Activated effector memory CD4-positive, alpha-beta T cell treated with anti-CD3 and anti-CD28 coated beads, Interleukin-2, amount 50 U/mL, for 16 hours (primary cell): ENCODE data around the gene SLC45A3.
"Not testable (repeated sequence)": the region's sequence is repeated elsewhere in the genome, so short reads cannot be mapped to it uniquely, and the experiment has no call there.

Source experiments
- DNase-seq: peaks from one replicate; pipeline ENCODE4 v3.0.0-alpha.2; 2020

SLC45A3 gene

GRCh38 chr1:205666372-205667166 lies 13.7 kb downstream of the SLC45A3 start:
- no peak for DNase-seq

DNA sequence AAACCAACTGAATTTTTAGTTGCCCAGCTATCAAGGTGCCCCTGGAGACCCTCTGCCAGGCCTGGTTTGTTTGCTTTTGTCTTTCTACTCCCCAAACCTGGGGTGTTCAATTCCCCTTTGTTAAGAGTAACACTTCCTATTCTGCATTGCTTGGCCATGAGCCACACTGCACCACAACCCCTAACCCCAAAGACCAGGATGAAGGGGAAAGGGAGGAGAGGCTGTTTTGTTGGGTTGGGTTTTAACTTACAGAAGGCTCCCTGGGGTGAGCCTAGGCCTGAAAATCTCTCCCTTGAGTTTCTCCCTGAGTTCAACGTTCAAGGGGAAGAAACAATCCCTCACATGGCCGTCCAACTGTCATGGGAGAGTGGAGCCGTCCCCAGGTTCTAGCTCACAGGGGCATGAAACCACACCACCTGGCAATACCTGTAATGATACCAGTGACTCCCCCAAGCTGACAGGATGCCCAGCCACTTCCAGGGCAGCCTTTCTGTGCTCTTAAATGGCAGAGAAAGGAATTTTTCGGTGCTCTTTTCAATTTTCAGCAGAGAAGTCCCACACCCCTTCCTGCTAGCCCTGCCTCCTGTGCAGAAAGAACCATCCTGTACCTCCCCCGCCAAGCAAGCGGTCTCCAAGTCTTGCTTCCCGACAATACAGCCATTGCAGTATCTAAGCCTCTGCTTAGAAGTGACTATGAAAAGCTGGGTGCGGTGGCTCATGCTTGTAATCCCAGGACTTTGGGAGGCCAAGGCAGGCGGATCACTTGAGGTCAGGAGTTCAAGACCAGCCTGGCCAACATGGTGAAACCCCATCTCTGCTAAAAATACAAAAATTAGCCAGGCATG lies 14.9 kb downstream of the SLC45A3 start:
- DNase-seq, result no peak

DNA sequence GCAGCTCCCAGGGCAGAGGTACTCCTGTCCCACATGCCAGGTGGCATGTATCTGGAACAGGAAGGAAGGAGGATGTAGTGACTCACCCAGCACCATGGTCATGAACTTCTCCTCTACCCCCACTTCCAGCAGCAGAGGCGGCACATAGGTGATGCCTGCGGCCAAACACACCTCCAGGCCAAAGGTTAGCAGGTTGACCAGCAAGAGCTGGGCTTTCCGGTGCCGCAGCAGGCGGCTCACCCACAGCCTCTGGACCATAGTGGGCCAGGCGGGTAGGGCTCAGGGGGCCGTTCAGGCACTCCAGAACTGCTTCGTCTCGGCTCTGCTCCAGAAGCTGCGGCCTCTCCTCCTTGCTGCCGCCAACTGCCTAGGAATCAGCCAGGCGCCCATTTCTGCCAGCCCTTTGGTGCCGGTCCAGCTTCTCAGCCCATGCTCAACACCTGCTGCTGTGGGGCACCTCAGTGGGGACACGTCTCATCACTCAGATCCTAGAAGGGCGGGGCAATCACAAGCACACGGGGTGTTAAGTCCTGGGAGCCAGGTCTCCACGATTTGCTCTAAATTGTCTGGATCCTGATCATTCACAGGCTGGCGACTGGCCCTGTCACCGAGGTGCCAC lies 15.8 kb downstream of the SLC45A3 start:
- no peak for DNase-seq

GRCh38 chr1:205663286-205663936 lies 16.9 kb downstream of the SLC45A3 start:
- DNase-seq, result no peak

DNA sequence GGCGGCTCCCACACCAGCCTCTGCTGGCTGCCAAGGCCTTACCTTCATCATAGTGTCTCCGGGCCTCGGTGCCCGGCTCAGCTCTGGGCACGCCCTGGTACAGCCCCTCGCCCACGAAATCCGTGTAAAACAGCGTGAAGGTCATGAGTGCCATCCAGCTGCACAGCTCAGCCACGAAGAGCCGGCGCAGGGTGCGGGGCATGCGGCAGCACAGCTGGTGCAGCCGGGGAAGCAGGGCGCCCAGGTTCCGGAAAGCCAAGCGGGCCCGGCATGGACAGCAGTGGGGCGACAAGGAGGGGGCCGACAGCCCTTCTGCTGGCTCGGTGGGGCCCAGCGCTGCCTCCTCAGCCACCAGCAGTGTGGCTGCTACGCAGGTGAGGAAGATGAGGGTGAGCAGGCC lies 17.5 kb downstream of the SLC45A3 start:
- no peak for DNase-seq

DNA sequence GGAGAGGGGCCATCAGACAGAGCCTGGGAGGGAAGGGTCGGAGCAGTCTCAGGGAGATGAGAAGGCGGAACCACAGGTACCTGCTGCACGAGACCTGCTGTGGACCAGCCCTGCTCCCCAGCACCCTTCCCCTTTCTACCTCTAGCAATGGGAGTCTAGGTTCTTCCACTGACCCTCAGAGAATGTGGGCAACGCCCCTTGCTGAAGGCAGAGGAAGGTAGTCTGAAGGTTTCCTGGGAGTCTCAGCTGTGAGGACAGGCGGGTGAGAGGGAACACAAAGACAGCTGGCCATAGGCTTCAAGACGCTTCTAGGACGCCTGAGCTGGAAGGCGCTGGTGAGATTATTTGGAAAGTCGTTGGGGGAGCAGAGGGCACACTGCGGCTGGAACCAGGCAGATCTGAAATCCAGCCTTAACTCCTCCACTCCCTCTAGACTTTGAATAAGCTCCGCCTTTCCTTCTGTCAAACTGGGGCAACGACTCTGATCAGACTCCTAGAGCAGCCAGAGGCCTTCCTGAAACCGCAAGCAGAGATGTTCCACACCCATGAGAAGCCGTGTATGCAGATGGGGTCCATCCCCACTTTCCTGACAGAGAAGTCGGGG lies 18.1 kb downstream of the SLC45A3 start:
- DNase-seq, result no peak

- DNase-seq, result no peak
Measured at GRCh38 chr1:205661429-205662134, 18.7 kb downstream of the SLC45A3 start.

- no peak for DNase-seq
Measured at GRCh38 chr1:205660361-205660760, 19.9 kb downstream of the SLC45A3 start.

GRCh38 chr1:205658943-205659581 lies 21.2 kb downstream of the SLC45A3 start:
- peak; percentile 90 for DNase-seq

DNA sequence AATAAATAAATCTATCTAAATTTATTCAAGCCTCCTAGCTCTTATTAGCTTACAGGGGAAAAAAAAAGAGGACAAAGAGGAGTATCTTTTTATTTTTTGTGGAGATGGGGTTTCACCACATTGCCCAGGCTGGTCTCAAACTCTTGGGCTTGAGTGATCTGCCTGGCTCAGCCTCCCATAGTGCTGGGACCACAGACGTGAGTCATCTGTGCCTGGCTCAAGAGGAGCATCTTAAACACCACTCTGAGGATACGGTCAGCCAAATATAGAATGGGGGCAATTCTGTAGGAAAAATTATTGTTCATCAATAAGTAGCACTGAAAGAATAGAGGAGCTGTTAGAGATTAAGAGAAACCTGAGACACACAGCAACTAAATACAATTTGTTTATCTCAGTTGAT lies 24.1 kb downstream of the SLC45A3 start:
- DNase-seq, result no peak

DNA sequence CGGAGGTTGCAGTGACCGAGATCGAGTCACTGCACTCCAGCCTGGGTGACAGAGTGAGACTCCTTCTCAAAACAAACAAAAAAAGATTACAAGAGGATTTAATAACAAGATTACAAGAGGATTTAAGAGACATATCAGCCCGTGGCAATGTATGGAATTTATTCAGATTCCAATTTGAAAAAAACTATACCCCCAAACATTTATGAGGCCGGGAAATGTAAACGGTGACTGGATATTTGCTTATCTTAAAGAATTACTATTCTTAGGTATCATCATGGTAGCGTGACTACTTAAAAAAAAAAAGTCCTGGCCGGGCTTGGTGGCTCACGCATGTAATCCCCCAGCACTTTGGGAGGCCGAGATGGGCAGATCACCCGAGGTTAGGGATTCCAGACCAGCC lies 27.3 kb downstream of the SLC45A3 start:
- no peak for DNase-seq

DNA sequence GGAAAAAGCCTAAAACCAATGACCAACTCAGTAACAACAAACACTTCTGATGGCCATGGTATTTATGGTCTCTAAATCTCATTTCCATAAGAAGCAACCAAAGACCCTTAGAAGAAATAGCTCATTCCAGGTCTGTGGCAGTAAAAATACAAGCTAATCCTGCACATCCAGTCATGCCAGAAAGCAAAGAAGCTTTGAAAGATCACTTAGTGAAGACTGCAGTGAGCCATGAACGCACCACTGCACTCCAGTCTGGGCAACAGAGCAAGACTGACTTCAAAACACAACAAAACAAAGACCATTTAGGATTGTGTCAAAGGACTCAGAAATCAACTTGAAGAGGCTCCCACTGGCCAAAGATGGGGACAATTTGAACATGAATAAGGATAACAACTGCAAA lies 30.1 kb downstream of the SLC45A3 start:
- no peak for DNase-seq

DNA sequence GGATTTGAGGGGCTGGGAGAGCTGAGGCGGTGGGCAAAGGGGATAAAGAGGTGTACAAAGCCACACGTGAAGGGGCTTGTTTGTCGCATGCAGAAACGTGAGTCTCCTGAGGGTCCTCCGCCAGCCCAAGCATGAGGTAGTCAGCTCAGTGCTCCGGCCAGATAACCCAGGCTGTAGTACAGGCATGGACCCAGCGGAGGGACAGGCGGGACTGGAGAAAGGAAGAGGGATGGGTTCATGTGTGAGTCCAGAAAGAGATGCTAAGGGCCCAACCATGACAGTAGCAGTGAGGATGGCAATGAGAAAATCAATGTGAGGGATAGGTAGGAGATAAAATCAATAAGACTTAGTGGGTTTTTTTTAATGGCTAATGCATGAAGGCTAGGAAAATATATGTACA lies 34.8 kb downstream of the SLC45A3 start:
- no peak for DNase-seq

- DNase-seq, result no peak
Measured at GRCh38 chr1:205642679-205643307, 37.5 kb downstream of the SLC45A3 start.

GRCh38 chr1:205639567-205639966 lies 40.7 kb downstream of the SLC45A3 start:
- DNase-seq, result no peak

DNA sequence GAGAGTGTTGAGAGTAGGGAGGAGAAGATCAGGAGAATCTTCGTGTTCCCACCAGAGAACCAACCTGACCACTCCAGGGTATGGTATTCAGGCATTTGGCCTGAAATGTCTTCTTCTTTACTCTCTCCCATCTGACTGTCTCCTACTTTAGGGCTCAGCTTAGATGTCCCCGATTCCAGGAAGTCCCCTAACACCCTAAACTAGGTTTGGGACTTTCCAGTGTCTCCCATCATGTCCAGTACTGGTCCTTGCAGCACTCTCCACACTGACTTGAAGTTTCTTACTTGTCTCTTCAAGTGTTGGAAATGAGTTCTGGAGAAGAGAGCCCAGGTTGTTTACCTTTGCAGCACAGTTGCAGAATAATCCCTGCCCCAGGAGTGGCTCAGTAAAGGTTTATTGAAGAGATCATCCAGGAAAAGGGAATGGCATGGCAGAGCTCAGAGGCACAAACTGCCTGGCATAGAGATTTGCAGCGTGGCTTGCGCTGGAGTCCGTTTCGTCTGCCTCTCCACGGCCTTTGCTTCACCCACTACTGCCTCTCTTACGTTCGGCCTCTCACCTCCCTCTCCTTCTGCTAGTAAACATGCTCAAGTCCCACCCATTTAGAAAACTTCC lies 42.3 kb downstream of the SLC45A3 start:
- no peak for DNase-seq

DNA sequence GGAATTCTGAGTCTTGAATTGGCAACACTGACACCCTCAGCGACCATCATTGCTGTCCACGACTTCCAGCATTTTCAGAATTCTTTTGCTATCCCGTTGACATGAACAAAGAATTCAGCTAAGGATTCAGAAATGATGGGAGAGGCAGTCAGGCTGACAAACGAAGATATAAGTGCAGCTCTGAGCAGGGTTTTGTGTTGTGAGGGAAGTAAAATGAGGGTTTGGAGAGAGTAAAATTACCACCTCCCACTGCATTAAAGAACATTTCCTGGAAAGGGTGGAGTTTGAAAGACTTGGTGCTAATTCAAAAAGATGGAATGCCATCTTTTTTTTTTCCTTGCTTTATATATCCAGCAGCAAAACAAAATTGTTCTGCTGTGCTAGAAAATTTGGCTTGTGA lies 43.6 kb downstream of the SLC45A3 start:
- DNase-seq, result no peak

- DNase-seq, result not testable (repeated sequence)
Measured at GRCh38 chr1:205636138-205636530, 44.2 kb downstream of the SLC45A3 start.

GRCh38 chr1:205633421-205633976 lies 46.8 kb downstream of the SLC45A3 start:
- no peak for DNase-seq

GRCh38 chr1:205632669-205633169 lies 47.6 kb downstream of the SLC45A3 start:
- DNase-seq, result no peak
